HG03103 (cell line): ENCODE results near the gene RASAL2.

Experiments used
- ATAC-seq: cut with Tn5 transposase; IDR thresholded peaks from one replicate; pipeline ENCODE4 v1.9.1; 2021; ENCODE audit warnings: low read depth; ENCODE audit not compliant: unreplicated experiment

The RASAL2 gene

GRCh38 chr1:178528953-178529335 lies 435.0 kb downstream of the RASAL2 start:
- ATAC-seq: no peak

- ATAC-seq: no peak
These were observed 435.6 kb downstream of the RASAL2 start for GRCh38 chr1:178529364-178530036.

- ATAC-seq: no peak
These were observed 436.1 kb downstream of the RASAL2 start for GRCh38 chr1:178530037-178530402.

GRCh38 chr1:178530502-178530901 lies 436.6 kb downstream of the RASAL2 start:
- ATAC-seq: no peak

GRCh38 chr1:178531887-178532286 lies 438.0 kb downstream of the RASAL2 start:
- ATAC-seq: no peak

GRCh38 chr1:178532392-178532791 lies 438.5 kb downstream of the RASAL2 start:
- no peak for ATAC-seq

GRCh38 chr1:178533121-178533946 lies 439.4 kb downstream of the RASAL2 start:
- no peak for ATAC-seq
